ENCODE data around the gene ENTR1.

Gene ENTR1

GRCh38 chr9:136380381-136380780 is 30.0 kb downstream of the ENTR1 start:
- no peak overlapping the region for H3K27ac ChIP-seq
- no peak for DNase-seq (ENCODE audit: low read depth, low spot score)

- DNase-seq (ENCODE audit: low read depth, low spot score): no peak
- no peak overlapping the region for H3K27ac ChIP-seq
These were observed 30.5 kb downstream of the ENTR1 start for GRCh38 chr9:136379891-136380290.

- DNase-seq (ENCODE audit: low read depth, low spot score): no peak
- H3K27ac ChIP-seq: no peak overlapping the region
These were observed 31.0 kb downstream of the ENTR1 start for GRCh38 chr9:136379401-136379800.

GRCh38 chr9:136379003-136379287 is 31.5 kb downstream of the ENTR1 start:
- no peak for DNase-seq (ENCODE audit: low read depth, low spot score)
- H3K27ac ChIP-seq: no peak overlapping the region

- DNase-seq (ENCODE audit: low read depth, low spot score): no peak
These were observed 32.0 kb downstream of the ENTR1 start for GRCh38 chr9:136378170-136379002.

GRCh38 chr9:136377341-136378169 is 32.9 kb downstream of the ENTR1 start:
- DNase-seq (ENCODE audit: low read depth, low spot score): no peak
- no peak overlapping the region for H3K27ac ChIP-seq

More at GRCh38 chr9:136378170-136379002, 32.0 kb downstream of the ENTR1 start:
- H3K27ac ChIP-seq: no peak overlapping the region

- H3K27ac ChIP-seq: no peak overlapping the region
- no peak for DNase-seq (ENCODE audit: low read depth, low spot score)
These were observed 34.0 kb downstream of the ENTR1 start for GRCh38 chr9:136376457-136376856.

GRCh38 chr9:136375096-136375495 is 35.3 kb downstream of the ENTR1 start:
- DNase-seq (ENCODE audit: low read depth, low spot score): no peak
- no peak overlapping the region for H3K27ac ChIP-seq

- no peak overlapping the region for H3K27ac ChIP-seq
- no peak for DNase-seq (ENCODE audit: low read depth, low spot score)
These were observed 36.2 kb downstream of the ENTR1 start for GRCh38 chr9:136374183-136374575.

GRCh38 chr9:136373300-136374182 is 36.9 kb downstream of the ENTR1 start, which contains the start of gene CARD9:
Gene CARD9 (minus strand): TSS chr9:136373669. CDS start chr9:136372078, 1,591 bp downstream.
- peak within 1 kb of the TSS; percentile 19 for H3K27ac ChIP-seq
- no peak for DNase-seq (ENCODE audit: low read depth, low spot score)

GRCh38 chr9:136372561-136373299 is 37.7 kb downstream of the ENTR1 start:
- peak; percentile 39 for DNase-seq (ENCODE audit: low read depth, low spot score)
- peak overlapping the region; percentile 19 for H3K27ac ChIP-seq

- H3K27ac ChIP-seq: no peak overlapping the region
- DNase-seq (ENCODE audit: low read depth, low spot score): no peak
These were observed 38.4 kb downstream of the ENTR1 start for GRCh38 chr9:136372006-136372405.

GRCh38 chr9:136371533-136371880 is 38.9 kb downstream of the ENTR1 start:
- no peak overlapping the region for H3K27ac ChIP-seq
- no peak for DNase-seq (ENCODE audit: low read depth, low spot score)

GRCh38 chr9:136370687-136371532 is 39.5 kb downstream of the ENTR1 start:
- no peak for DNase-seq (ENCODE audit: low read depth, low spot score)
- H3K27ac ChIP-seq: no peak overlapping the region

- no peak overlapping the region for H3K27ac ChIP-seq
- no peak for DNase-seq (ENCODE audit: low read depth, low spot score)
These were observed 40.4 kb downstream of the ENTR1 start for GRCh38 chr9:136370037-136370436.

GRCh38 chr9:136368190-136368589 is 42.2 kb downstream of the ENTR1 start:
- H3K27ac ChIP-seq: no peak overlapping the region
- no peak for DNase-seq (ENCODE audit: low read depth, low spot score)

GRCh38 chr9:136367296-136368145 is 42.9 kb downstream of the ENTR1 start:
- no peak overlapping the region for H3K27ac ChIP-seq
- DNase-seq (ENCODE audit: low read depth, low spot score): no peak

GRCh38 chr9:136366826-136367225 is 43.6 kb downstream of the ENTR1 start:
- DNase-seq (ENCODE audit: low read depth, low spot score): no peak
- H3K27ac ChIP-seq: no peak overlapping the region

Measured in epithelial cell of prostate (primary cell).